ENCODE measurements around the gene HHLA2.

The HHLA2 gene

DNA sequence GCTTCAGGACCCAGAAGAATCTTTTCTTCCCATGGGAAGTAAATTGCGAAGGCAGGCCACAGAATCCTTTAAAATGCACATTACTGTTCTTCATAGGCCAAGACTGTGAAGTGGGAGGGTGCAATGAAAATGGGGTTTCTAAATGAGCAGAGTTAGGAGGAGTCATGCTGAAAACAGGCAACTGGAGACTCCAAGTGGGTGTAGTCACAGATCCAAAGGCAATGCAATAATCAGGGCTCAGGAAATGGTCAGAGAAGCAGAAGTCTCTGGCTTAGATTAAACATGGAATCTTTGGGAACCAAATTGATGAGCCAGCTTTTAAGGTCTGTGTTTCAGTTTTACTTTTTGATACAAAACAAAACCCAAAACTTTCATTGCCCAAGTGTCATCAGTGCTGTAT lies 37.6 kb downstream of the HHLA2 start:
- ChIA-PET CTCF (no interaction called here), POLR2A (no interaction called here)
- TF ChIP-seq, protein P1, sequence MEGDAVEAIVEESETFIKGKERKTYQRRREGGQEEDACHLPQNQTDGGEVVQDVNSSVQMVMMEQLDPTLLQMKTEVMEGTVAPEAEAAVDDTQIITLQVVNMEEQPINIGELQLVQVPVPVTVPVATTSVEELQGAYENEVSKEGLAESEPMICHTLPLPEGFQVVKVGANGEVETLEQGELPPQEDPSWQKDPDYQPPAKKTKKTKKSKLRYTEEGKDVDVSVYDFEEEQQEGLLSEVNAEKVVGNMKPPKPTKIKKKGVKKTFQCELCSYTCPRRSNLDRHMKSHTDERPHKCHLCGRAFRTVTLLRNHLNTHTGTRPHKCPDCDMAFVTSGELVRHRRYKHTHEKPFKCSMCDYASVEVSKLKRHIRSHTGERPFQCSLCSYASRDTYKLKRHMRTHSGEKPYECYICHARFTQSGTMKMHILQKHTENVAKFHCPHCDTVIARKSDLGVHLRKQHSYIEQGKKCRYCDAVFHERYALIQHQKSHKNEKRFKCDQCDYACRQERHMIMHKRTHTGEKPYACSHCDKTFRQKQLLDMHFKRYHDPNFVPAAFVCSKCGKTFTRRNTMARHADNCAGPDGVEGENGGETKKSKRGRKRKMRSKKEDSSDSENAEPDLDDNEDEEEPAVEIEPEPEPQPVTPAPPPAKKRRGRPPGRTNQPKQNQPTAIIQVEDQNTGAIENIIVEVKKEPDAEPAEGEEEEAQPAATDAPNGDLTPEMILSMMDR (IDR thresholded peaks at IDR 0.05; ENCODE audit: control extremely low read depth, extremely low read depth, low read depth, missing control alignments) = no peak
- no peak for DNase-seq (ENCODE audit: extremely low spot score)

DNA sequence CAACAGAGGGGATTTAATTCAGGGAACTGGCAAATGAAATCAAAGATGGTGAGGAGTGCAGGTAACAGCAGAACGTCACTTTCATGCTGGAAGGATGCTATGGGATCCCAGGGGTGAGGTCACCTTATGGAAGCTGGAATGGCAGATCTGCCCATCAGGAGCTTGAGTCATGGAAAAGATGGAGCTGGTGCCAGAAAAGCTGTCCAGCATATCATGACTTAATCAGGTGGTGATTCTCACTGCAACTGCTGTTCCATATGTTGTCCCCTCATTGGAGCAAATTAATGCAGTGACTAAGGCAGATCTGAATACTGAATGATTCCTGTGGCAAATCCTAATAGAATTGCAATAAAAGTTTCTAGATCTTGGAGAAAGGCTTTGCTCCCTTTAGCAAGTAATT lies 38.4 kb downstream of the HHLA2 start:
- ChIA-PET CTCF (interaction anchor here (1.4 kb wide), 1 partner anchor 9 kb away, joined by 3 read pairs; no protein-coding TSS in a partner anchor), POLR2A (no interaction called here)
- no peak for DNase-seq (ENCODE audit: extremely low spot score)
- TF ChIP-seq, protein P1 (IDR thresholded peaks at IDR 0.05; ENCODE audit: control extremely low read depth, extremely low read depth, low read depth, missing control alignments) = no peak

DNA sequence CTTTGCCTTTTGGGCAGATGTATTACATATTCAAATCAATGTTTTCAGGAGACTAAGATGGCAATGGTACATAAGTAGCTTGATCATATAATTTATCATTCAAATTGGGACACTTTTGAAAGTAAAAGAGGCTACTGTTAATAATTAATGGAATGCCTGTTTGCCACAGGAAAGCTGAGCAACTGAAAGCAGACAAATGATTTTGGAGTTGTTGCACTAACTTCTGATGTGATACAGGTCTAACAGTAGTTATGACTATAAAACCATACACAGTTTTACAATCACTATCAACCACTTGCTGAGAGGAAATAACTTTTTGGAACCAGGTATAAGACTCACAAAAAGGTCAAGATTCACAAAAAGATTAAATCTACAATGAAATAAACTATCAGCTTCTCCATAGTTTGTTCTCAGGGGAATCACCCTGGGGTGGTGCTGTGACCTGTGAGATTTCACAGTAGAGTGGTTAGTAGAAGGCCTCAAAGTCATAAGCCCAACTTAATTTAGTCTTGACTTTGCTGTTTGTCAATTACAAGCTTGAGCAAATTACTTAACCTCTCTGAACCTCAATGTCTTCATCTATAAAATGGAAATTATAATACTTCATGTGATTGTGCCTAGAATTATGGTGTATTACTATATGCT lies 42.7 kb downstream of the HHLA2 start:
- POLR2A ChIA-PET = no interaction called here
- DNase-seq (ENCODE audit: extremely low spot score) = no peak
- CTCF ChIA-PET = interaction anchor here (0.8 to 2.0 kb wide), 3 partner anchors 11 to 15 kb away, joined by 3 to 5 read pairs (median 5); no protein-coding TSS in a partner anchor
- TF ChIP-seq, protein P1 (IDR thresholded peaks at IDR 0.05; ENCODE audit: control extremely low read depth, extremely low read depth, low read depth, missing control alignments) = no peak

DNA sequence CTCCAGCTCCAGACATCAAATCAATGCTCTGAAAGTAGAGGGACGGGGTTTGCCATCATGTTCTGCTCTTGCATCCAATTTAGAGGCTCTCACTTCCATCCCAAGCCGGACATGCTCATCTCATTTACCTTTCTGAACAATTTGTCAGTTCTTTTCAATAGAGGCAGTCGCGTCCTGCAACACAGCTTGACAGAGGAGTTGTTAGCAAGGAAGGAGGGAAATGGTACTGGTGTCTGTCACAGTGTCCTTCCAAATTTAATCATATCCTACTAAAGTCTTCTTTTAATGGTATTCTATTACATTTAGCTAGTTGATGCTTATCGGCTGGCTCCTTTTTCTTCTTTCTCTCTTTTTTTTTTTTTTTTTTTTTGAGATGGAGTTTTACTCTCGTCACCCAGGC lies 45.6 kb downstream of the HHLA2 start:
- ChIA-PET POLR2A (no interaction called here), CTCF (no interaction called here)
- TF ChIP-seq, protein P1 (IDR thresholded peaks at IDR 0.05; ENCODE audit: control extremely low read depth, extremely low read depth, low read depth, missing control alignments) = no peak
- no peak for DNase-seq (ENCODE audit: extremely low spot score)

DNA sequence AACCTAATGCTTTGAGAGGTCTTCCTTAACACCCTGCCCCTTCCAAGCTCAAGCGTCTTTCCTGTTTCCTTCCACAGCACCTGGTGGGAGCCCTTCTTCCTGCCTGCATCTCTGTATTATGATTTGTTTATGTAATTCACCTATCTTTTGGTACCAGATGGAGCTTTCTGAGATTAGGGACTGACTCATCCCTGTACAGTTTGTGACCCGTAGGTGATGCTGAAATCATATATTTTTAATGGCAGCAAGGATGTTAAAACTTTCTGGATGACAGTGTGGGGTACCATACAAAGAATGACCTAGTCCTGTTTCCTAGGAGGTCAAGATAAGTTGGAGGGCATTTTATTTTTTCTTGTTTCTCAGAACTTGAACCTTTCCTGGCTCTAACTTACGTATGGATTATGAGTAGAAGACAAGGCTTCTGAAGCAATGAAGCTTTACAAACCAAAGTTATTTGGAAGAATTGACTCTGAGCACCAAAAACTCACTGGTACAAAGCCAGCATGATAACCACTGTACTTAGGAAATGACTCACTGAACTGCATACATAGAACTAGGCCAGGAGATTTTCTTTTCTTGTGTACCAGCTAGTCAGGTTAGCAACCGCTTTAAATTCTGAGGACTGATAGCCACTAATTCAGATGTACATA lies 46.6 kb downstream of the HHLA2 start:
- DNase-seq (ENCODE audit: extremely low spot score) = no peak
- ChIA-PET POLR2A (no interaction called here), CTCF (interaction anchor here (1.2 kb wide), 2 partner anchors 25 to 66 kb away, joined by 3 read pairs; no protein-coding TSS in a partner anchor)
- TF ChIP-seq, protein P1 (IDR thresholded peaks at IDR 0.05; ENCODE audit: control extremely low read depth, extremely low read depth, low read depth, missing control alignments) = no peak

DNA sequence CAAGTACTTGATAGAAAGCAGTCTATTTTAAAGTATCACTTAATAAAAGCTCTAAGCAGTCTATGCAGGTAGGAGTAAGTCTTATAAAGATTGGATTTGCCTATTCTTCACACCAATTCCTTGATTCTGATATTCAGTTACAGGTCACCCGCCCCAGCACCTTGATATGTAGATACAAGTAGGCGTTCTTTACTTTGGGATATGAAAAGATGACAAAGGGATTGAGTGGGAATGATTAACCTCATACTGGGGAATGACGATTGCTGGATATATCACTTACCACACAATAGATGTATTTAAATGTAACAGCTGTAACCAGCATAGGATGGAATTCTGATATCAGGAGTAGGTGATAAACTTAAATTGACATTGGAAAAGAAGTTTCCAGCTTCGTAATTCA lies 47.1 kb downstream of the HHLA2 start:
- CTCF ChIA-PET = interaction anchor here (1.1 to 2.9 kb wide), 4 partner anchors 8 to 65 kb away, joined by 3 to 15 read pairs (median 3); no protein-coding TSS in a partner anchor
- TF ChIP-seq, protein P1 (IDR thresholded peaks at IDR 0.05; ENCODE audit: control extremely low read depth, extremely low read depth, low read depth, missing control alignments) = no peak
- no peak for DNase-seq (ENCODE audit: extremely low spot score)
- POLR2A ChIA-PET = no interaction called here
